H1 (cell line): ENCODE results near the gene ATP2A3. TPM values are rescaled to one million over a fixed set of nuclear protein-coding genes. Genes with fewer than 3 reads are reported as not detected.

Experiments
- CTCF ChIA-PET: fragments of 300-600 bp; sonication (Branson Sonifier 250); formaldehyde crosslinking; loops from one replicate; lab custom pipeline; 2021; ENCODE audit not compliant: partially characterized antibody; lab: Charles Lee
- POLR2A ChIA-PET: fragments of 300-600 bp; sonication (Branson Sonifier 250); formaldehyde crosslinking; loops from one replicate; lab custom pipeline; 2021; ENCODE audit warnings: inconsistent platforms; ENCODE audit not compliant: partially characterized antibody; lab: Charles Lee
- DNase-seq, 2 experiments: peaks; one replicate each; pipeline versions ENCODE4 v3.0.0 to v3.0.0-alpha.2; 2010 to 2022; ENCODE audit warnings: low spot score in 2 of 2, low read depth in 1 of 2, mixed read lengths in 1 of 2
- FAIRE-seq: peaks from 2 replicates; lab custom pipeline; 2011; peaks lifted over from hg19 to GRCh38; lab: Jason Lieb, UNC
- H2AFZ ChIP-seq: 2 replicates; pipeline ENCODE4 v1.8.1; 2012; ENCODE audit warnings: low read length, inconsistent platforms
- H2AK5ac ChIP-seq: 2 replicates; pipeline ENCODE4 v1.6.1; 2013; ENCODE audit warnings: low read depth, low read length
- H2BK120ac ChIP-seq: replicated peaks from 2 replicates; pipeline ENCODE3; 2013; ENCODE audit warnings: low read depth, low read length, inconsistent platforms
- H2BK12ac ChIP-seq: 2 replicates; pipeline ENCODE4 v1.6.1; 2013; ENCODE audit warnings: low read depth, low read length
- H2BK15ac ChIP-seq: 2 replicates; pipeline ENCODE4 v1.6.1; 2013; ENCODE audit warnings: low read length
- H2BK20ac ChIP-seq: 2 replicates; pipeline ENCODE4 v1.6.1; 2013; ENCODE audit warnings: low read length
- H2BK5ac ChIP-seq: 2 replicates; pipeline ENCODE4 v1.6.1; 2013; ENCODE audit warnings: low read depth, low read length
- H3K14ac ChIP-seq: 2 replicates; pipeline ENCODE4 v1.6.1; 2013; ENCODE audit warnings: inconsistent platforms; ENCODE audit not compliant: insufficient read length
- H3K18ac ChIP-seq: 2 replicates; pipeline ENCODE4 v1.6.1; 2013; ENCODE audit warnings: low read length; ENCODE audit errors: extremely low read depth
- H3K23ac ChIP-seq: 2 replicates; pipeline ENCODE4 v1.6.1; 2013; ENCODE audit warnings: inconsistent platforms; ENCODE audit not compliant: insufficient read length
- H3K23me2 ChIP-seq: 2 replicates; pipeline ENCODE4 v1.6.1; 2013; ENCODE audit warnings: low read depth, low read length
- H3K27ac ChIP-seq: 2 replicates; pipeline ENCODE4 v1.6.1; 2011; ENCODE audit warnings: low read depth, low read length, inconsistent platforms
- H3K27me3 ChIP-seq, 4 experiments: replicated peaks in 1 of 4; 1 replicate in 1 of 4; 2 replicates in 3 of 4; pipeline versions ENCODE4 v1.6.1 to v1.8.1; 2011 to 2013; ENCODE audit warnings: low read length in 3 of 4, mild to moderate bottlenecking in 3 of 4, inconsistent platforms in 2 of 4, mixed read lengths in 2 of 4, moderate library complexity in 1 of 4; ENCODE audit not compliant: control insufficient read depth in 3 of 4, insufficient read depth in 3 of 4; ENCODE audit errors: extremely low read depth in 1 of 4
- H3K36me3 ChIP-seq, 4 experiments: 2 replicates each; pipeline versions ENCODE4 v1.6.1 to v1.8.1; 2011 to 2013; ENCODE audit warnings: mild to moderate bottlenecking in 4 of 4, low read length in 3 of 4, moderate library complexity in 2 of 4, control low read depth in 1 of 4, inconsistent platforms in 1 of 4; ENCODE audit not compliant: insufficient read depth in 4 of 4, control insufficient read depth in 2 of 4
- H3K4ac ChIP-seq: replicated peaks from 2 replicates; pipeline ENCODE3; 2013; ENCODE audit warnings: low read length, low read depth, mixed read lengths, inconsistent platforms; ENCODE audit not compliant: insufficient read length
- H3K4me1 ChIP-seq, 4 experiments: replicated peaks in 1 of 4; 1 replicate in 1 of 4; 2 replicates in 3 of 4; pipeline versions ENCODE4 v1.6.1 to v1.8.1; 2011 to 2013; ENCODE audit warnings: low read length in 3 of 4, inconsistent platforms in 2 of 4, mixed read lengths in 1 of 4; ENCODE audit not compliant: insufficient read depth in 4 of 4, control insufficient read depth in 3 of 4
- H3K4me2 ChIP-seq, 2 experiments: 2 replicates each; pipeline versions ENCODE4 v1.6.1 to v1.8.1; 2011 to 2013; ENCODE audit warnings: low read depth in 2 of 2, low read length in 2 of 2, control low read depth in 1 of 2, inconsistent platforms in 1 of 2, mild to moderate bottlenecking in 1 of 2; ENCODE audit not compliant: insufficient read depth in 1 of 2
- H3K4me3 ChIP-seq, 4 experiments: fragments of 200-600, 300-600 bp in 1 of 4; sonication (generic), shearing (Covaris generic), sonication (Bioruptor Twin) in 1 of 4; 2 replicates each; pipeline versions ENCODE4 v1.5.1 to v1.8.1; 2011 to 2016; ENCODE audit warnings: low read length in 4 of 4, low read depth in 3 of 4, control low read depth in 2 of 4, inconsistent platforms in 2 of 4, mild to moderate bottlenecking in 2 of 4, mixed read lengths in 1 of 4, moderate library complexity in 1 of 4; ENCODE audit not compliant: insufficient read depth in 2 of 4; ENCODE audit errors: extremely low read depth in 1 of 4
- H3K56ac ChIP-seq: replicated peaks from 2 replicates; pipeline ENCODE3; 2013; ENCODE audit warnings: low read depth, mild to moderate bottlenecking, mixed read lengths, low read length, inconsistent platforms; ENCODE audit not compliant: insufficient read length
- H3K79me1 ChIP-seq: 2 replicates; pipeline ENCODE4 v1.6.1; 2013; ENCODE audit warnings: low read depth, low read length, control low read depth
- H3K79me2 ChIP-seq, 2 experiments: 2 replicates each; pipeline versions ENCODE4 v1.6.1 to v1.8.1; 2012 to 2013; ENCODE audit warnings: low read length in 2 of 2, mild to moderate bottlenecking in 2 of 2, inconsistent platforms in 1 of 2; ENCODE audit not compliant: insufficient read depth in 2 of 2, control insufficient read depth in 1 of 2
- H3K9ac ChIP-seq, 4 experiments: replicated peaks in 1 of 4; 1 replicate in 1 of 4; 2 replicates in 3 of 4; pipeline versions ENCODE4 v1.6.1 to v1.8.1; 2011 to 2013; ENCODE audit warnings: low read depth in 3 of 4, low read length in 3 of 4, control low read depth in 2 of 4, mild to moderate bottlenecking in 2 of 4, moderate library complexity in 2 of 4, inconsistent platforms in 1 of 4; ENCODE audit errors: extremely low read depth in 1 of 4
- H3K9me3 ChIP-seq, 2 experiments: 2 replicates each; pipeline versions ENCODE4 v1.6.1 to v1.8.1; 2012 to 2013; ENCODE audit warnings: mild to moderate bottlenecking in 2 of 2, moderate library complexity in 2 of 2, control low read depth in 1 of 2, inconsistent platforms in 1 of 2, low read depth in 1 of 2, low read length in 1 of 2, mixed read lengths in 1 of 2; ENCODE audit not compliant: insufficient read depth in 2 of 2
- H4K20me1 ChIP-seq, 2 experiments: replicated peaks in 1 of 2; 2 replicates each; pipeline versions ENCODE3 to v1.8.1; 2011 to 2013; ENCODE audit warnings: inconsistent platforms in 2 of 2, low read length in 2 of 2, mild to moderate bottlenecking in 1 of 2; ENCODE audit not compliant: insufficient read depth in 2 of 2, control insufficient read depth in 1 of 2
- H4K5ac ChIP-seq: 2 replicates; pipeline ENCODE4 v1.6.1; 2013; ENCODE audit warnings: low read length, low read depth, mixed read lengths, inconsistent platforms; ENCODE audit not compliant: insufficient read length
- H4K8ac ChIP-seq: 2 replicates; pipeline ENCODE4 v1.8.0; 2013; ENCODE audit warnings: mild to moderate bottlenecking, moderate library complexity, low read length, inconsistent platforms; ENCODE audit not compliant: insufficient read depth; ENCODE audit errors: extremely low read depth
- H4K91ac ChIP-seq: replicated peaks from 2 replicates; pipeline ENCODE3; 2013; ENCODE audit warnings: low read length, mixed read lengths, inconsistent platforms; ENCODE audit not compliant: insufficient read length
- BRCA1 ChIP-seq: IDR thresholded peaks from 2 replicates; pipeline ENCODE4 v1.6.1; 2012; ENCODE audit warnings: low read depth, low read length, improper control_type of control experiment
- CBX5 ChIP-seq: fragments of 300-800, 300-1000 bp; sonication (generic); IDR thresholded peaks from 2 replicates; pipeline ENCODE4 v1.7.1; 2016; ENCODE audit warnings: antibody characterized with exemption, low read length, low read depth
- CTBP2 ChIP-seq: IDR thresholded peaks from 2 replicates; pipeline ENCODE4 v1.7.0; 2011; ENCODE audit warnings: borderline replicate concordance, mild to moderate bottlenecking, moderate library complexity, mixed read lengths, low read length; ENCODE audit not compliant: insufficient read depth, insufficient read length
- EP300 ChIP-seq, 2 experiments: IDR thresholded peaks; 1 replicate in 1 of 2; 2 replicates in 1 of 2; pipeline ENCODE4 v1.6.1; 2011 to 2012; ENCODE audit warnings: low read depth in 2 of 2, low read length in 2 of 2, mild to moderate bottlenecking in 2 of 2, borderline replicate concordance in 1 of 2, inconsistent platforms in 1 of 2, moderate library complexity in 1 of 2
- RAD21 ChIP-seq, 2 experiments: IDR thresholded peaks in 1 of 2; conservative IDR thresholded peaks in 1 of 2; 2 replicates each; pipeline ENCODE4 v1.6.1; 2011; ENCODE audit warnings: low read depth in 2 of 2, low read length in 2 of 2, improper control_type of control experiment in 1 of 2, inconsistent platforms in 1 of 2, mild to moderate bottlenecking in 1 of 2, moderate library complexity in 1 of 2
- RBBP5 ChIP-seq: IDR thresholded peaks from 2 replicates; pipeline ENCODE4 v1.7.1; 2012; ENCODE audit warnings: low read depth, mild to moderate bottlenecking, inconsistent platforms, low read length, moderate library complexity, borderline replicate concordance
- SIRT6 ChIP-seq: IDR thresholded peaks from one replicate; pipeline ENCODE4 v1.7.1; 2012; ENCODE audit warnings: low read length, inconsistent platforms
- TCF12 ChIP-seq: IDR thresholded peaks from 2 replicates; pipeline ENCODE4 v1.6.1; 2011; ENCODE audit warnings: low read depth, mild to moderate bottlenecking, low read length
- WGBS, 2 experiments: shearing (Covaris generic) in 1 of 2; methylation state at CpG; one replicate each; pipeline versions ENCODE4 v1.1.6 to v1.1.7; 2013 to 2015; ENCODE audit warnings: low lambda C conversion rate in 2 of 2, mixed read lengths in 2 of 2, inconsistent platforms in 1 of 2, low coverage in 1 of 2, missing lambda C conversion rate in 1 of 2; ENCODE audit not compliant: insufficient replicate concordance in 2 of 2, insufficient coverage in 1 of 2, insufficient read length in 1 of 2; ENCODE audit errors: extremely low coverage in 1 of 2, missing lambda C conversion rate in 1 of 2; 5-methylcytosine and 5-hydroxymethylcytosine counted together
- polyA plus RNA-seq, 7 experiments: library from polyadenylated mRNA; depleted of rRNA in 3 of 7; stranded (reverse) in 5 of 7; unstranded in 2 of 7; fragments of >200 nt in 5 of 7; fragments of 200-250 nt in 2 of 7; gene quantifications; 1 replicate in 5 of 7; 2 replicates in 1 of 7; 4 replicates in 1 of 7; pipeline versions ENCODE4 v1.2.1 to v1.2.3, GENCODE V29; 2011 to 2013; ENCODE audit warnings: missing spikeins in 2 of 7, mixed read lengths in 2 of 7
- total RNA-seq: library from RNA; stranded (reverse); fragmentation: NEBNext Ultra II Directional; extraction: Animal tissue kit (Norgen Biotek cat#: 25700); gene quantifications from 2 replicates; pipeline ENCODE4 v1.2.1, GENCODE V29; 2021
- TF ChIP-seq, protein P1 (sequence below): IDR thresholded peaks from 2 replicates; pipeline ENCODE4 v1.6.1; 2012; ENCODE audit warnings: inconsistent platforms

ATP2A3 gene
- total and polyA plus RNA-seq, 2 of the 8 experiments (the other 6 are each of a cell fraction or from before 2014, with no cell fraction given), result 18.4 to 32.5 TPM

DNA sequence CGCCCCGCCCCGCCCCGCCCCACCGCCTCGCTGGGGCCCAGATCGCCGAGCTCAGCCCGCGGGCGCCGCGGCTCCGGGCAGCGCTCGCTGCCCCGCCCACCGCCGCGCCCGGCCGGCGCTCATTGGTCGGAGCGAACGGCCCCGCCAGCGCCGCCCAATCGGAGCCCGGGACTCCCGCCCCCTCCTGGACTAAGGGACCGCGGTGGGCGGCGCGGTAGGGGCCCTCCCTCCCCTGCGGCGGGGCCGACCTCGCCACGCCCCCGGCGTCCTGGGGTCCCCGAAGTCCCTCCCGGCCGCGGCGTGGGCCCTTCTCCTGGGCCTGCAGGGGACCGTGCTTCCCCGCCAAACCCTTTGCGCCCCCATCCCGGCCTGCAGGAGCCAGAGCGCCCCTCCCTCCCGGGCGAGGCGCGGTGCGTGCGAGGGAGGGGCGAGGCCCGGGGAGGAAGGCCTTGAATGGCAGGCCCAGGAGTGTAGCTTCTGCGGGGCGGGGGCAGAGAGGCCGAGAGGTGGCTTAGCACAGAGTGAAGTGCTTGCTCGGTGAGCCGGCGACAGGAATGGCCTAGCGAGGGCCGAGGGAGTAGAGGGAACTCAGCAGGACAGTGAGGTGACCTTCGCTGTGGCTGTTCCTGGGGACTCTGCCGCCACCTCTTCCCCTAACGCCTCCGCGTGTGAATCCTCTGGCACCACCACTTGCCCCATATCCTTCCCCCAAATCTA, 71.1 kb downstream of the ATP2A3 start, which contains the start of gene CAMKK1:
TSS of gene CAMKK1 (minus strand) at position 51 of the 717 bp plus-strand sequence. CDS start 7,366 bp downstream, outside the sequence.
- Histone ChIP-seq H3K79me1 (peaks cover 4% of the 10 kb centered on the region; the same call in 1 of the 2 replicates), H2BK15ac (peak within 1 kb of the TSS; percentile 100), H4K20me1 (peaks cover 3 to 8% of the 10 kb centered on the region in 2 experiments), H4K91ac (peak within 1 kb of the TSS; percentile 44), H3K27ac (no peak within 1 kb of the TSS; the same call in 1 of the 2 replicates), H3K4ac (peak within 1 kb of the TSS; percentile 61), H3K4me3 (peak within 1 kb of the TSS; percentile 52 to 82 (median 63)), H3K27me3 (peaks cover 0 to 6% (median 1%) of the 10 kb centered on the region in 4 experiments; a peak in 3 of 7 replicates), H3K79me2 (no peaks in the 10 kb centered on the region; a peak in 1 of 4 replicates), H2BK5ac (peak within 1 kb of the TSS; percentile 97), H2BK12ac (peak within 1 kb of the TSS; percentile 95; the same call in 1 of the 2 replicates), H3K56ac (peak within 1 kb of the TSS; percentile 74), H3K23me2 (peaks cover 15% of the 10 kb centered on the region; the same call in 1 of the 2 replicates), H3K36me3 (no peaks in the 10 kb centered on the region), H4K5ac (peak within 1 kb of the TSS; percentile 59), H3K4me1 (peaks cover 6 to 31% (median 21%) of the 10 kb centered on the region in 4 experiments), H3K18ac (peak within 1 kb of the TSS; percentile 91), H3K4me2 (peak within 1 kb of the TSS; percentile 77 to 90), H2BK20ac (peak within 1 kb of the TSS; percentile 48; the same call in 1 of the 2 replicates), H3K9me3 (no peaks in the 10 kb centered on the region), H3K9ac (peak within 1 kb of the TSS; percentile 15 to 64 (median 47); a peak in 5 of 7 replicates), H2BK120ac (peak within 1 kb of the TSS; percentile 1), H2AK5ac (no peak within 1 kb of the TSS), H4K8ac (peak within 1 kb of the TSS; percentile 83; the same call in 1 of the 2 replicates), H3K14ac (no peak within 1 kb of the TSS), H3K23ac (no peak within 1 kb of the TSS), H2AFZ (0 out of 2 replicates have a peak within 1 kb of the TSS, but pooled peaks have one; percentile 43)
- 3% methylated on average over 37 of the region's 75 CpGs; no CpG with 5 or more reads in 1 of the 2 experiments for WGBS, 2 experiments
- CTCF ChIA-PET, result interaction anchor here (0.9 to 3.8 kb wide), 5 partner anchors 10 to 72 kb away, joined by 3 to 17 read pairs (median 4); no protein-coding TSS in a partner anchor
- DNase-seq, result peak; percentile 44 to 92
- FAIRE-seq, result no peak
- POLR2A ChIA-PET, result interaction anchor here (0.6 to 3.5 kb wide), 4 partner anchors 10 to 205 kb away, joined by 3 to 22 read pairs (median 4); no protein-coding TSS in a partner anchor
- TF ChIP-seq, protein P1, sequence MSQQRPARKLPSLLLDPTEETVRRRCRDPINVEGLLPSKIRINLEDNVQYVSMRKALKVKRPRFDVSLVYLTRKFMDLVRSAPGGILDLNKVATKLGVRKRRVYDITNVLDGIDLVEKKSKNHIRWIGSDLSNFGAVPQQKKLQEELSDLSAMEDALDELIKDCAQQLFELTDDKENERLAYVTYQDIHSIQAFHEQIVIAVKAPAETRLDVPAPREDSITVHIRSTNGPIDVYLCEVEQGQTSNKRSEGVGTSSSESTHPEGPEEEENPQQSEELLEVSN, result no peak; the same call in 1 of the 2 replicates
- TF ChIP-seq SIRT6 (no peak), RAD21 (IDR thresholded peaks at IDR 0.05 in 1 of 2, conservative IDR thresholded peaks at IDR 0.05 in 1 of 2; ENCODE audit: low read depth in 2 of 2, low read length in 2 of 2) (no peak), CBX5 (no peak), CTBP2 (no peak), TCF12 (no peak), EP300 (IDR thresholded peaks at IDR 0.05; ENCODE audit: borderline replicate concordance in 1 of 2, low read depth in 2 of 2, low read length in 2 of 2) (no peak), RBBP5 (0 out of 2 replicates have a peak, but pooled peaks have one; percentile 19), BRCA1 (no peak)
